Endothelial cell of umbilical vein (primary cell): Measurements from ENCODE around the gene STAG1. TPM values are rescaled to one million over a fixed set of nuclear protein-coding genes. Genes with fewer than 3 reads are reported as not detected.

Source experiments
- BruUV-seq: library from RNA; stranded (reverse); fragments of 400-500 nt; replicated peaks from 2 replicates; lab custom pipeline; 2021; lab: Mats Ljungman, UMichigan
- CTCF ChIA-PET: fragments of 300-600, 350-600 bp; sonication (Branson Sonifier 250); formaldehyde crosslinking; loops from one replicate; lab custom pipeline; 2021; ENCODE audit warnings: antibody characterized with exemption, inconsistent platforms; lab: Charles Lee
- POLR2A ChIA-PET: fragments of 300-600, 350-600 bp; sonication (Branson Sonifier 250); formaldehyde crosslinking; loops from one replicate; lab custom pipeline; 2021; ENCODE audit warnings: antibody characterized with exemption, inconsistent platforms; lab: Charles Lee
- DNase-seq: peaks from one replicate; pipeline ENCODE4 v3.0.0-alpha.2; 2011; ENCODE audit warnings: low read depth, low spot score
- FAIRE-seq: peaks from 2 replicates; lab custom pipeline; 2011; peaks lifted over from hg19 to GRCh38; lab: Jason Lieb, UNC
- H2AFZ ChIP-seq: 2 replicates; pipeline ENCODE4 v1.6.0; 2012; ENCODE audit warnings: low read depth, low read length, control low read depth, inconsistent platforms
- H3K27ac ChIP-seq: 2 replicates; pipeline ENCODE4 v1.5.1; 2011; ENCODE audit warnings: low read depth, mild to moderate bottlenecking, control low read depth, low read length, moderate library complexity; ENCODE audit not compliant: insufficient read depth
- H3K27me3 ChIP-seq, 2 experiments: 2 replicates each; pipeline versions ENCODE4 v1.6.0 to v1.6.1; 2011; ENCODE audit warnings: low read length in 2 of 2, mixed read lengths in 1 of 2; ENCODE audit not compliant: control insufficient read depth in 2 of 2, insufficient read depth in 2 of 2
- H3K36me3 ChIP-seq, 2 experiments: 2 replicates in 1 of 2; 3 replicates in 1 of 2; pipeline ENCODE4 v1.5.1; 2011; ENCODE audit warnings: low read length in 2 of 2, mild to moderate bottlenecking in 1 of 2, moderate library complexity in 1 of 2; ENCODE audit not compliant: control insufficient read depth in 2 of 2, insufficient read depth in 2 of 2; ENCODE audit errors: extremely low read depth in 1 of 2
- H3K4me1 ChIP-seq: 3 replicates; pipeline ENCODE4 v1.5.1; 2011; ENCODE audit warnings: mild to moderate bottlenecking, low read length; ENCODE audit not compliant: control insufficient read depth, insufficient read depth; ENCODE audit errors: extremely low read depth
- H3K4me2 ChIP-seq: 2 replicates; pipeline ENCODE4 v1.6.1; 2011; ENCODE audit warnings: low read length, control low read depth, mixed read lengths; ENCODE audit not compliant: insufficient read depth
- H3K4me3 ChIP-seq, 3 experiments: fragments of 200-600 bp in 1 of 3; sonication (generic), shearing (Covaris generic) in 1 of 3; replicated peaks in 1 of 3; 2 replicates each; pipeline ENCODE4 v1.5.1; 2011 to 2016; ENCODE audit warnings: control low read depth in 3 of 3, low read length in 3 of 3, mild to moderate bottlenecking in 2 of 3, inconsistent platforms in 1 of 3, low read depth in 1 of 3, moderate library complexity in 1 of 3; ENCODE audit not compliant: insufficient read depth in 1 of 3
- H3K79me2 ChIP-seq: 2 replicates; pipeline ENCODE4 v1.6.0; 2012; ENCODE audit warnings: low read length, inconsistent platforms; ENCODE audit not compliant: control insufficient read depth, insufficient read depth
- H3K9ac ChIP-seq: replicated peaks from 2 replicates; pipeline ENCODE3; 2011; ENCODE audit warnings: low read length, control low read depth; ENCODE audit not compliant: insufficient read depth; ENCODE audit errors: extremely low read depth
- H3K9me1 ChIP-seq: replicated peaks from 3 replicates; pipeline ENCODE4 v1.6.0; 2011; ENCODE audit warnings: mild to moderate bottlenecking, low read length; ENCODE audit not compliant: control insufficient read depth, insufficient read depth; ENCODE audit errors: extremely low read depth
- H3K9me3 ChIP-seq: replicated peaks from 2 replicates; pipeline ENCODE4 v1.5.1; 2012; ENCODE audit warnings: low read length, inconsistent platforms; ENCODE audit not compliant: control insufficient read depth, insufficient read depth
- H4K20me1 ChIP-seq: replicated peaks from 2 replicates; pipeline ENCODE3; 2011; ENCODE audit warnings: mild to moderate bottlenecking, low read length; ENCODE audit not compliant: control insufficient read depth, insufficient read depth; ENCODE audit errors: extremely low read depth
- EZH2 ChIP-seq: IDR thresholded peaks from 2 replicates; pipeline ENCODE4 v1.6.1; 2012; ENCODE audit warnings: borderline replicate concordance, low read depth, mild to moderate bottlenecking, moderate library complexity, low read length, inconsistent platforms; ENCODE audit not compliant: severe bottlenecking
- FOS ChIP-seq: IDR thresholded peaks from 2 replicates; pipeline ENCODE4 v1.6.1; 2011; ENCODE audit warnings: mild to moderate bottlenecking, low read length, moderate library complexity, borderline replicate concordance; ENCODE audit not compliant: insufficient read depth
- GATA2 ChIP-seq: IDR thresholded peaks from 2 replicates; pipeline ENCODE4 v1.7.0; 2011; ENCODE audit warnings: low read depth, mild to moderate bottlenecking, moderate library complexity, mixed read lengths, low read length; ENCODE audit not compliant: insufficient read length, insufficient read depth
- JUN ChIP-seq: IDR thresholded peaks from 2 replicates; pipeline ENCODE4 v1.6.1; 2011; ENCODE audit warnings: borderline replicate concordance, low read depth; ENCODE audit not compliant: insufficient read length, insufficient read depth
- MYC ChIP-seq: IDR thresholded peaks from one replicate; pipeline ENCODE4 v1.6.1; 2011; ENCODE audit warnings: mild to moderate bottlenecking, low read depth, low read length
- POLR2A ChIP-seq: IDR thresholded peaks from 2 replicates; pipeline ENCODE4 v1.6.1; 2012; ENCODE audit warnings: low read depth, mild to moderate bottlenecking, control low read depth, low read length
- POLR2AphosphoS5 ChIP-seq: IDR thresholded peaks from 2 replicates; pipeline ENCODE4 v1.6.1; 2012; ENCODE audit warnings: low read depth, mild to moderate bottlenecking, control low read depth, low read length, moderate library complexity; ENCODE audit not compliant: insufficient read depth
- dilution Hi-C: fragments of 300-500 bp; cut with MboI; formaldehyde crosslinking; loops from one replicate; pipeline ENCODE4 v1.15.0; 2019; ENCODE audit warnings: low sequenced_read_pairs; ENCODE audit not compliant: extremely low pct_ligation_motif_present
- intact Hi-C: fragments of 100-400 bp; cut with micrococcal nuclease; formaldehyde crosslinking; loops from one replicate; pipeline ENCODE4 v1.10.0; 2022
- polyA plus RNA-seq, 4 experiments: library from polyadenylated mRNA; depleted of rRNA in 3 of 4; stranded (reverse) in 3 of 4; unstranded in 1 of 4; fragments of >200 nt; gene quantifications; 2 replicates each; pipeline versions ENCODE4 v1.2.1 to v1.2.3, GENCODE V29; 2011 to 2012; ENCODE audit warnings: missing spikeins in 1 of 4
- total RNA-seq: library from RNA; stranded (reverse); gene quantifications from 2 replicates; pipeline ENCODE4 v1.2.3, GENCODE V29; 2021
- TF ChIP-seq, protein P1 (sequence below), 2 donors: IDR thresholded peaks; 1 replicate in 1 of 2; 2 replicates in 1 of 2; pipeline ENCODE4 v1.5.1; 2011; ENCODE audit warnings: low read length in 2 of 2, mild to moderate bottlenecking in 2 of 2, moderate library complexity in 2 of 2, control low read depth in 1 of 2, inconsistent platforms in 1 of 2, low read depth in 1 of 2; ENCODE audit not compliant: insufficient read depth in 1 of 2; ENCODE audit errors: extremely low read depth in 1 of 2
- TF ChIP-seq, protein P2 (sequence below): IDR thresholded peaks from 2 replicates; pipeline ENCODE4 v1.6.1; 2011; ENCODE audit not compliant: insufficient read depth, insufficient read length

Gene STAG1
- total and polyA plus RNA-seq, 2 donors (not counting 3 experiments of a cell fraction or from before 2014, with no cell fraction given) = 7.4 to 42.1 TPM

DNA sequence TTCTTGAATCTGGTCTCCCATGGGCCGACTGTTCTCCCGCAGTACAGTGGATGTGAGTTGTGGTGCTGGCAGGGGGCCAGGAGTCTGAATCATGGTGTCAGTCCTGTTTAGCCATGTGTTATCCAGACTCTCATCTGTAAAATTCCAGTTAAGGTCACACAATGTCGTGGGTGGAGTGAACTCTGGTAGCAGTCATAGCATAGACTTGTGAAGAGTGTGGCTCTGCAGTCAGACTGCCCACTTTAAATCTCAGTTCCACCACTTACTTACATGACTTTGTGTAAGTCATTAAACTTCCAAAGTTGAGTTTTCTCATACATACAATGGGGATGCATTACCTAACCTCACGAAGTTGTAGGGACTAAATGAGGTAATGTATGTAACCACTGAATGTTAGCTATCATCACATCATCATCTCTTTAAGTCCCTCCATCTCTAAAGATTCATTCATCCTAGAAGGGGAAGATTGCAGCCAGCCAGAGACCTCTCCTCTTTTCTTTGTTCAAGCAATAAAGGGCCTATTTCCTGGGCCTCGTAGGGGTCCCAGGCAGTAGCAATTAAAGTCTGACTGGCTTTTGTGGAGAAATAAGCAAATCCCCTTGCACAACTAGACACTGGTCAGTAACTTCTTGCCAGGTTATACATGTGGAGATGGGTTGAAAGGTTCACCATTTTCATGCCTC is 408.2 kb downstream of the STAG1 start:
- H3K4me2 ChIP-seq = no peak overlapping the region
- H4K20me1 ChIP-seq = no peaks in the 10 kb centered on the region
- no peak overlapping the region for H2AFZ ChIP-seq
- CTCF ChIA-PET = interaction anchor here (1.0 to 1.5 kb wide), 2 partner anchors 10 to 408 kb away, joined by 4 to 6 read pairs; partner anchors contain the start of gene STAG1
- dilution Hi-C loops (no loop called here), intact Hi-C loops (loop anchor here (5.0 kb wide), 1 partner anchor 408 kb away; the partner anchor contains the start of gene STAG1)
- no peaks in the 10 kb centered on the region for H3K9me3 ChIP-seq
- no peaks in the 10 kb centered on the region for H3K9me1 ChIP-seq
- DNase-seq (peak; percentile 91), FAIRE-seq (peak; percentile 90)
- POLR2A ChIA-PET = no interaction called here
- H3K79me2 ChIP-seq = no peaks in the 10 kb centered on the region
- no TSS peak for BruUV-seq
- no peaks in the 10 kb centered on the region for H3K27me3 ChIP-seq
- TF ChIP-seq, protein P1, sequence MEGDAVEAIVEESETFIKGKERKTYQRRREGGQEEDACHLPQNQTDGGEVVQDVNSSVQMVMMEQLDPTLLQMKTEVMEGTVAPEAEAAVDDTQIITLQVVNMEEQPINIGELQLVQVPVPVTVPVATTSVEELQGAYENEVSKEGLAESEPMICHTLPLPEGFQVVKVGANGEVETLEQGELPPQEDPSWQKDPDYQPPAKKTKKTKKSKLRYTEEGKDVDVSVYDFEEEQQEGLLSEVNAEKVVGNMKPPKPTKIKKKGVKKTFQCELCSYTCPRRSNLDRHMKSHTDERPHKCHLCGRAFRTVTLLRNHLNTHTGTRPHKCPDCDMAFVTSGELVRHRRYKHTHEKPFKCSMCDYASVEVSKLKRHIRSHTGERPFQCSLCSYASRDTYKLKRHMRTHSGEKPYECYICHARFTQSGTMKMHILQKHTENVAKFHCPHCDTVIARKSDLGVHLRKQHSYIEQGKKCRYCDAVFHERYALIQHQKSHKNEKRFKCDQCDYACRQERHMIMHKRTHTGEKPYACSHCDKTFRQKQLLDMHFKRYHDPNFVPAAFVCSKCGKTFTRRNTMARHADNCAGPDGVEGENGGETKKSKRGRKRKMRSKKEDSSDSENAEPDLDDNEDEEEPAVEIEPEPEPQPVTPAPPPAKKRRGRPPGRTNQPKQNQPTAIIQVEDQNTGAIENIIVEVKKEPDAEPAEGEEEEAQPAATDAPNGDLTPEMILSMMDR (IDR thresholded peaks at IDR 0.05; ENCODE audit: extremely low read depth in 1 of 2, insufficient read depth in 1 of 2, low read depth in 1 of 2, low read length in 2 of 2) = no peak
- TF ChIP-seq, protein P2, sequence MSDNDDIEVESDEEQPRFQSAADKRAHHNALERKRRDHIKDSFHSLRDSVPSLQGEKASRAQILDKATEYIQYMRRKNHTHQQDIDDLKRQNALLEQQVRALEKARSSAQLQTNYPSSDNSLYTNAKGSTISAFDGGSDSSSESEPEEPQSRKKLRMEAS = no peak
- TF ChIP-seq FOS (peak; percentile 65), EZH2 (no peak), GATA2 (peak; percentile 87), POLR2AphosphoS5 (peak; percentile 47), POLR2A (no peak), MYC (no peak), JUN (peak; percentile 4)
- H3K27ac ChIP-seq = no peak overlapping the region
- H3K4me3 ChIP-seq = no peak overlapping the region
- H3K36me3 ChIP-seq = no peaks in the 10 kb centered on the region
- H3K9ac ChIP-seq = no peak overlapping the region
- H3K4me1 ChIP-seq = peaks cover 8% of the 10 kb centered on the region
